Activated T-cell treated with anti-CD3 and anti-CD28 coated beads for 4 hours (primary cell): ENCODE data around the gene APMAP.
"Not testable (repeated sequence)": the region's sequence is repeated elsewhere in the genome, so short reads cannot be mapped to it uniquely, and the experiment has no call there.

Source experiments
- DNase-seq: peaks from one replicate; pipeline ENCODE4 v3.0.0-alpha.2; 2020

Gene APMAP

GRCh38 chr20:24950128-24950835, 42.3 kb downstream of the APMAP start:
- DNase-seq, result no peak

GRCh38 chr20:24949756-24950127, 42.8 kb downstream of the APMAP start:
- no peak for DNase-seq

GRCh38 chr20:24948939-24949679, 43.4 kb downstream of the APMAP start, which contains the start of gene CST7:
TSS of gene CST7 (plus strand) at chr20:24949269. CDS start at chr20:24949506, 237 bp downstream.
- DNase-seq, result peak; percentile 82

- DNase-seq, result not testable (repeated sequence)
These were observed 44.1 kb downstream of the APMAP start for GRCh38 chr20:24948396-24948938.

GRCh38 chr20:24946376-24946775, 46.2 kb downstream of the APMAP start:
- DNase-seq, result not testable (repeated sequence)

- DNase-seq, result no peak
These were observed 48.8 kb downstream of the APMAP start for GRCh38 chr20:24943731-24944130.

GRCh38 chr20:24943196-24943595, 49.4 kb downstream of the APMAP start:
- DNase-seq, result no peak

GRCh38 chr20:24942679-24943078, 49.9 kb downstream of the APMAP start:
- no peak for DNase-seq

- no peak for DNase-seq
These were observed 53.5 kb downstream of the APMAP start for GRCh38 chr20:24939036-24939435.

- DNase-seq, result no peak
These were observed 54.1 kb downstream of the APMAP start for GRCh38 chr20:24938498-24938897.

GRCh38 chr20:24937579-24937978, 55.0 kb downstream of the APMAP start:
- DNase-seq, result no peak

GRCh38 chr20:24936526-24937407, 55.8 kb downstream of the APMAP start:
- DNase-seq, result no peak

- DNase-seq, result no peak
These were observed 56.6 kb downstream of the APMAP start for GRCh38 chr20:24935766-24936525.

- no peak for DNase-seq
These were observed 57.4 kb downstream of the APMAP start for GRCh38 chr20:24935140-24935539.

GRCh38 chr20:24934716-24935115, 57.8 kb downstream of the APMAP start:
- DNase-seq, result no peak

- no peak for DNase-seq
These were observed 58.4 kb downstream of the APMAP start for GRCh38 chr20:24934101-24934661.

- DNase-seq, result no peak
These were observed 59.2 kb downstream of the APMAP start for GRCh38 chr20:24933266-24933908.

- DNase-seq, result not testable (repeated sequence)
These were observed 60.7 kb downstream of the APMAP start for GRCh38 chr20:24931893-24932292.

- DNase-seq, result not testable (repeated sequence)
These were observed 61.5 kb downstream of the APMAP start for GRCh38 chr20:24930724-24931688.
